Measurements from ENCODE around the gene BRSK1.

Gene BRSK1

DNA sequence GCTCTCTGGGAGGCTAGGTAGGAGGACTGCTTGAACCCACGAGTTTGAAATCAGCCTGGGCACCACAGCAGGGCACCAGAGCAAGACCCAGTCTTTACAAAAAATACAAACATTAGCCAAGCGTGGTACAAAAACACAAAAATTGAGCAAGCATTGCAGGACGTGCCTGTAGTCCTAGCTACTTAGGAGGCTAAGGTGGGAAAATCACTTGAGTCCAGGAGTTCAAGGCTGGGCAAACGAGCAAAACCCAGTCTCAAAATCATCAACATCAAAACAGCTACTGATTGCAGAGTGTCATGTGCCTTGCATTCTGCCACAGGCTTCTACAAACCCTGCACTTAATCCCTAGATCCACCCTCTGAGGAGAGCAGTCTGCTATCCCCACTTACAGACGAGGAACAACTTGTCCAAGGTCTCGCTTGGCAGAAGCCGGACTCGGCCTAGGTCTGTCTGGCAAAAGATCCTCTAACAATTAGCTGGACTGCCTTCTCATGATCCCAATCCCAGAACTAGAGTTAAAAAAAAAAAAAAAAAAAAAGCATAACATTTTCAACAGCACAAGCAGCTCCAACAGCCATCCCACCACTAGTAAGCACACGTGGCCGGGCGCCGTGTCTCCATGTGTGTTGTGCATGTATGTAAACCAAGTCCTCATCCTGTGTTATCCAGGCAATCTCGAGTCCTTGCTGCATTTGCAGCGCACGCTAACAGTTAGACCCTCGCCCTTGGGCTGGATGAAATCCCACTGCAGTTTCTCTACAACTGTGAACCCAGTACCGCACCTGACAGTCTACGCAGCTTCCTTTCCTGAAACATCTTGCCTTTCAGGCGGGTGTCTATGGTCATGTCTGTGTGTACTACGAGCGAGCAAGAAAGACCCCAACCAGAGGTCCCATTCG is 27.0 kb upstream of the BRSK1 start:
- peak overlapping the region; percentile 89 for H3K9ac ChIP-seq (ENCODE audit: low read length)
- peak overlapping the region; percentile 78 for H3K4me3 ChIP-seq (ENCODE audit: low read length)
- no peaks in the 10 kb centered on the region for H3K36me3 ChIP-seq (ENCODE audit: control insufficient read depth, insufficient read depth, low read length)
- peaks cover 55% of the 10 kb centered on the region for H3K4me1 ChIP-seq (ENCODE audit: control insufficient read depth, insufficient read depth, low read length)
- no peaks in the 10 kb centered on the region for H3K9me3 ChIP-seq (ENCODE audit: control insufficient read depth, low read length)
- H3K27me3 ChIP-seq (ENCODE audit: control insufficient read depth, insufficient read depth, low read length) = no peaks in the 10 kb centered on the region

DNA sequence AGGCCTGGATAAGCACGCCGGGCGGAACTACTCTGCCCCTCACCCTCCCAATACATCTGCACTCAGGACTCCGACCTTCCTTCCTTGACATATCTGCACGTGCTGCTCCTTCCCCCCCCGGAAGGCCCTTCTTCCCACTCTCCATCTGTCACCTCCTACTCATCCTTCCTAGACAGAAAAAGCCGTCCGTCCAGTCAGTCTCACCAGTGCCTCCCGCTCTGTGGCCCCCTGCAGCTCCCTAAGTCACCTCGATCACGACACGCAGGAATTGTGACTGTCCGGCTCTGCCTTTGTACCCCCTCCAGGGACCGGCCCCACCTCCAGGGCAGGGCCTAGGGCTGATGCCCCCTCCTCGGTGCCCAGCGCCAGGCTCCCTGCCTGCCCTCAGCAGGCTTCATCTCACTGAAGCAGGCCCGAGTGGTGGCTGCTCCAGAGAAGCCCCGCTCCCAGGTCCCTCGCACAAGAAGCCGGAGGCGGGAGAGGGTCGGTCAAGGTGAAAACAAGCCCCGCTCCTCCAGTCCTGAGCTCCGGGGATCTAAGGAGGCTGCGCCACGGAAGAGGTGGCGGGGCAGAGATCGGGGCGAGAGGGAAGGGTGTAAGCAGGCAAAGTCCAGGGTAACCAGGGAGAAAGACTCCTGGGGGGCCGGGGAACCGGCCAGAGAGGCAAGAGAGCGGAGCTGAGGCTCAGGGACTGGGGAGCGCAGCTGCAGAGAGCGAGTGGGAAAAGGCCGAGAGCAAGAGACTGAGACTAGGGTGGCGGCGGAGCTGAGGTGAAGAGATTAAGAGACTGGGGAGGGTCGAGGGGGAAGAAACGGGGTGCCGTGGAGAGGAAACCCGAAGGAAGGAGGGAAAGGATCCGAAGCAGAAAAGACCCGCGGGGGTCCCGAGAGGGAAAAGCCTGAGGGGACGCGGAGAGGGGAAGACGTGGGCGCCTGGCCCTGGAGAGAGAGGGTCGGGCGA is 26.1 kb upstream of the BRSK1 start:
- peak overlapping the region; percentile 89 for H3K9ac ChIP-seq (ENCODE audit: low read length)
- peaks cover 46% of the 10 kb centered on the region for H3K4me1 ChIP-seq (ENCODE audit: control insufficient read depth, insufficient read depth, low read length)
- H3K27me3 ChIP-seq (ENCODE audit: control insufficient read depth, insufficient read depth, low read length) = no peaks in the 10 kb centered on the region
- H3K4me3 ChIP-seq (ENCODE audit: low read length) = peak overlapping the region; percentile 78
- no peaks in the 10 kb centered on the region for H3K36me3 ChIP-seq (ENCODE audit: control insufficient read depth, insufficient read depth, low read length)
- no peaks in the 10 kb centered on the region for H3K9me3 ChIP-seq (ENCODE audit: control insufficient read depth, low read length)

DNA sequence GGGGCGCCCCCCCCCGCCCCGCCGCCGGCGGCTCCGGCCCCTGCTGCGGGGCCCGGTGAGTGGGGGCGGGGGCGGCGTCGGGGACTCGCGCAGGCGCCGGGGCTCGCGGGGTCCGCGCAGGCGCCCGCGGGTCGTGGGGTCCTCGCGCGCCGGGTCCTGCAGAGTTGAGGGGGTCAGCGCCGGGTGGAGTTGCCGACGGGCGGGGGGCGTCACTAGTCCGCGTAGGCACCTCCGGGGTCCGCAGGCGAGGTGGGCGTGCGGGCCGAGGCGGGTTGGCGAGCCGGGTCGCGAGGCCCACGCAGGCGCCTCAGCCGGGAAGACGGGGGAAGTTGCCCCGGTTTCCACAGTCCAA is 25.3 kb upstream of the BRSK1 start:
- peak overlapping the region; percentile 89 for H3K9ac ChIP-seq (ENCODE audit: low read length)
- H3K36me3 ChIP-seq (ENCODE audit: control insufficient read depth, insufficient read depth, low read length) = no peaks in the 10 kb centered on the region
- H3K9me3 ChIP-seq (ENCODE audit: control insufficient read depth, low read length) = no peaks in the 10 kb centered on the region
- H3K27me3 ChIP-seq (ENCODE audit: control insufficient read depth, insufficient read depth, low read length) = no peaks in the 10 kb centered on the region
- peaks cover 42% of the 10 kb centered on the region for H3K4me1 ChIP-seq (ENCODE audit: control insufficient read depth, insufficient read depth, low read length)
- H3K4me3 ChIP-seq (ENCODE audit: low read length) = no peak overlapping the region

DNA sequence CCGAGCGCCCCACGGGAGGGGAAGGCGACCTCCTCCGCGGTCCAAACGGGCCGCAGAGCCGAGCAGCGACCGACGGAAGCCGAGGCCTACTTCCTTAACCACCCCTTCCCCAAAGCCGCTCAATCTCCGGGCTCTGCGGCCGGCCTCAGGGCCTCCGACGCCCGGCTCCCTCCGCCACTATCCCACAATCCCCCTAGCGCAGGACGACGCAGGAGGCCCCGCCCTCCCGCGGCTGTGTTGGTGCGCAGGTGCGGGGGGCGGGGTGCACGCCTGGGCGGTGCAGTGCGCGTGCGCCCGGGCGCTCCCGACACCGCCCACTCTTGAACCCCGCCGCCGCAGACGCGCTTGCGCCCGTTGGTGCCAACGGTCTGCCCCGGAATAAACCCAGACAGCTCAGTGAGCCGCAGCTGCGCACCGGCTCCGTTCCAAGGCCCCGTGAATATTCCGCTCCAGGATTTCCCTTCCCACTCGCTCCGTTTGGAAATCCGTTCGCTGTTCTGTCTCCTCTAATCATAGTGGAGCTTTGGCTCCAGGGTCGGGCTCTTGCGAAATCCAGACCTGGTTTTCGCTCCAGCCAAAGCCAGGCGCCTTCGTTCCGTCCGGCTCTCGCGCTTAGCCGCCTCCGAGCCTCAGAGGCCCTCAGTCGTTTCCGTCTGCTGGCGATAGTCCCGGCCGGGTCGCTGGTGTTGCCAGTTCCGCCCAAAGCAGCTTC is 24.8 kb upstream of the BRSK1 start, which contains the start of gene PPP6R1:
Gene PPP6R1, minus strand, starts transcription at position 190 of the 712 bp plus-strand sequence. CDS start 11,914 bp downstream, outside the sequence.
- no peaks in the 10 kb centered on the region for H3K27me3 ChIP-seq (ENCODE audit: control insufficient read depth, insufficient read depth, low read length)
- peaks cover 39% of the 10 kb centered on the region for H3K4me1 ChIP-seq (ENCODE audit: control insufficient read depth, insufficient read depth, low read length)
- H3K9me3 ChIP-seq (ENCODE audit: control insufficient read depth, low read length) = no peaks in the 10 kb centered on the region
- H3K4me3 ChIP-seq (ENCODE audit: low read length) = peak within 1 kb of the TSS; percentile 78
- peak within 1 kb of the TSS; percentile 89 for H3K9ac ChIP-seq (ENCODE audit: low read length)
- no peaks in the 10 kb centered on the region for H3K36me3 ChIP-seq (ENCODE audit: control insufficient read depth, insufficient read depth, low read length)

- Histone ChIP-seq H3K4me3 (ENCODE audit: low read length) (no peak overlapping the region), H3K36me3 (ENCODE audit: control insufficient read depth, insufficient read depth, low read length) (no peaks in the 10 kb centered on the region), H3K9ac (ENCODE audit: low read length) (peak overlapping the region; percentile 89), H3K9me3 (ENCODE audit: control insufficient read depth, low read length) (no peaks in the 10 kb centered on the region), H3K4me1 (ENCODE audit: control insufficient read depth, insufficient read depth, low read length) (peaks cover 35% of the 10 kb centered on the region), H3K27me3 (ENCODE audit: control insufficient read depth, insufficient read depth, low read length) (no peaks in the 10 kb centered on the region)
Observed at GRCh38 chr19:55259540-55260210, 24.1 kb upstream of the BRSK1 start.

- no peak overlapping the region for H3K9ac ChIP-seq (ENCODE audit: low read length)
- H3K9me3 ChIP-seq (ENCODE audit: control insufficient read depth, low read length) = no peaks in the 10 kb centered on the region
- H3K4me1 ChIP-seq (ENCODE audit: control insufficient read depth, insufficient read depth, low read length) = peaks cover 15% of the 10 kb centered on the region
- no peak overlapping the region for H3K4me3 ChIP-seq (ENCODE audit: low read length)
- no peaks in the 10 kb centered on the region for H3K36me3 ChIP-seq (ENCODE audit: control insufficient read depth, insufficient read depth, low read length)
- no peaks in the 10 kb centered on the region for H3K27me3 ChIP-seq (ENCODE audit: control insufficient read depth, insufficient read depth, low read length)
Observed at GRCh38 chr19:55261671-55262126, 22.1 kb upstream of the BRSK1 start.

DNA sequence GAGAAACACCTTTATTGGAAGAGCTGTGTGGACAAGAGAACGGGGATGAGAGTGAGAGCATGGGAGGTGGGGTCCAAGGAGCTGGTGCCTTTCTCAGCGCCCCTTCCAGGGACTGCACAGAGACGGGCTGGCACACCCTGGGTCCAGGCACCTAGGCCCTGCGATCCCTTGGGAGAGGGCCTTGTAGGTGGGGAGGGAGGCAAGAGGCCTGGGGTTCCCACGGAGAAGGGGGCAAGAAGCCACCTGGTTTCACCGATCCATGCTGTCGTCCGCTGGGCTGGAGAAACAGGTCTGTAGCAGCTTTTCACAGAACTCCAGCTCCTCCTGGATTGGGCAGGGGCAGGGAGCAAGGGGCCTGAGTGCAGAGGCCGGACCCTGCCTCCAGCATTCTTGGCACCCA is 21.4 kb upstream of the BRSK1 start:
- Histone ChIP-seq H3K36me3 (ENCODE audit: control insufficient read depth, insufficient read depth, low read length) (no peaks in the 10 kb centered on the region), H3K4me1 (ENCODE audit: control insufficient read depth, insufficient read depth, low read length) (peaks cover 8% of the 10 kb centered on the region), H3K9ac (ENCODE audit: low read length) (no peak overlapping the region), H3K4me3 (ENCODE audit: low read length) (no peak overlapping the region), H3K27me3 (ENCODE audit: control insufficient read depth, insufficient read depth, low read length) (no peaks in the 10 kb centered on the region), H3K9me3 (ENCODE audit: control insufficient read depth, low read length) (no peaks in the 10 kb centered on the region)

GRCh38 chr19:55264531-55264930 is 19.3 kb upstream of the BRSK1 start:
- H3K9me3 ChIP-seq (ENCODE audit: control insufficient read depth, low read length) = no peaks in the 10 kb centered on the region
- peaks cover 3% of the 10 kb centered on the region for H3K4me1 ChIP-seq (ENCODE audit: control insufficient read depth, insufficient read depth, low read length)
- no peaks in the 10 kb centered on the region for H3K36me3 ChIP-seq (ENCODE audit: control insufficient read depth, insufficient read depth, low read length)
- H3K27me3 ChIP-seq (ENCODE audit: control insufficient read depth, insufficient read depth, low read length) = no peaks in the 10 kb centered on the region
- no peak overlapping the region for H3K4me3 ChIP-seq (ENCODE audit: low read length)
- no peak overlapping the region for H3K9ac ChIP-seq (ENCODE audit: low read length)

DNA sequence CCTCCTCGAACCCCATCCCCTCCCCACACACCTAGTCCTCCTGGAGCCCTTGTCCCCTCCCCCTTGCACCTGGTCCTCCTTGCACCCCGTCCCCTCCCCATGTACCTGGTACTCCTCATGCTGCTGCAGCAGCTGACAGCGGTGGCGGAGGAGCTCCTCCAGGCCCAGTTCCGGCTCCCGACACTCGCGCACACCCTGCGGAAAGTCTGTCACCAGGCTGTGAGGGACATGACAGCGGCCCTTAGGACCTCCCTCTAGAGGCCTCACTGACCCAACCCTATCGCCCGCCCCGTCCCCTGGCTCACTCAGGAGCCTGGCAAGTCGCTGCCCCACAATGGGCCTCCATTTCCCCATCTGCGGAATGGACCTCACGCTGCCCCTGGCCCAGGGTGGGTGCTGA is 18.6 kb upstream of the BRSK1 start:
- Histone ChIP-seq H3K27me3 (ENCODE audit: control insufficient read depth, insufficient read depth, low read length) (no peaks in the 10 kb centered on the region), H3K36me3 (ENCODE audit: control insufficient read depth, insufficient read depth, low read length) (no peaks in the 10 kb centered on the region)

GRCh38 chr19:55265723-55266386 is 17.9 kb upstream of the BRSK1 start:
- H3K9ac ChIP-seq (ENCODE audit: low read length) = no peak overlapping the region
- no peaks in the 10 kb centered on the region for H3K27me3 ChIP-seq (ENCODE audit: control insufficient read depth, insufficient read depth, low read length)
- H3K4me3 ChIP-seq (ENCODE audit: low read length) = no peak overlapping the region
- H3K9me3 ChIP-seq (ENCODE audit: control insufficient read depth, low read length) = no peaks in the 10 kb centered on the region
- no peaks in the 10 kb centered on the region for H3K36me3 ChIP-seq (ENCODE audit: control insufficient read depth, insufficient read depth, low read length)
- H3K4me1 ChIP-seq (ENCODE audit: control insufficient read depth, insufficient read depth, low read length) = no peaks in the 10 kb centered on the region

More for the DNA sequence above, 18.6 kb upstream of the BRSK1 start:
- Histone ChIP-seq H3K4me1 (ENCODE audit: control insufficient read depth, insufficient read depth, low read length) (no peaks in the 10 kb centered on the region), H3K4me3 (ENCODE audit: low read length) (no peak overlapping the region), H3K9ac (ENCODE audit: low read length) (no peak overlapping the region), H3K9me3 (ENCODE audit: control insufficient read depth, low read length) (no peaks in the 10 kb centered on the region)

DNA sequence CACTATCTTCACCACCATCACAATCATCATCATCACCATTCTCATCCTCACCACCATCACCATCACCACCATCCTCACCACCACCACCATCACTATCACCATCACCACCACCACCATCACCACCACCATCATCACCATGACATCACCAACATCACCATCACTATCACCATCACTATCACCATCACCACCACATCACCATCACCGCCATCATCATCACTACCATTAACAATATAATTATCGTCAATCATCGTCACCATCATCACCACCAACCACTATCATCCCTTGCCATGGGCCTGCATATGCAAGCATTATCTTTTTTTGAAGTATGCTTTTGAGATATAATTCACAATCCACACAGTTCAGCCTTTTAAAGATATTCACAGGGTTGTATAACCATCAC is 17.4 kb upstream of the BRSK1 start:
- no peaks in the 10 kb centered on the region for H3K9me3 ChIP-seq (ENCODE audit: control insufficient read depth, low read length)
- H3K9ac ChIP-seq (ENCODE audit: low read length) = no peak overlapping the region
- H3K4me1 ChIP-seq (ENCODE audit: control insufficient read depth, insufficient read depth, low read length) = no peaks in the 10 kb centered on the region
- H3K27me3 ChIP-seq (ENCODE audit: control insufficient read depth, insufficient read depth, low read length) = no peaks in the 10 kb centered on the region
- no peak overlapping the region for H3K4me3 ChIP-seq (ENCODE audit: low read length)
- H3K36me3 ChIP-seq (ENCODE audit: control insufficient read depth, insufficient read depth, low read length) = no peaks in the 10 kb centered on the region

Measured in mucosa of stomach (tissue), 1 donor.